NOMO-1 treated with dmso at 0.1 percent for 144 hours (cell line): Measurements from ENCODE around the gene AVP.

Source experiments
- DNase-seq: peaks from one replicate; lab custom pipeline; 2025; ENCODE audit not compliant: unreplicated experiment; lab: John Stamatoyannopoulos, UW

AVP gene

DNA sequence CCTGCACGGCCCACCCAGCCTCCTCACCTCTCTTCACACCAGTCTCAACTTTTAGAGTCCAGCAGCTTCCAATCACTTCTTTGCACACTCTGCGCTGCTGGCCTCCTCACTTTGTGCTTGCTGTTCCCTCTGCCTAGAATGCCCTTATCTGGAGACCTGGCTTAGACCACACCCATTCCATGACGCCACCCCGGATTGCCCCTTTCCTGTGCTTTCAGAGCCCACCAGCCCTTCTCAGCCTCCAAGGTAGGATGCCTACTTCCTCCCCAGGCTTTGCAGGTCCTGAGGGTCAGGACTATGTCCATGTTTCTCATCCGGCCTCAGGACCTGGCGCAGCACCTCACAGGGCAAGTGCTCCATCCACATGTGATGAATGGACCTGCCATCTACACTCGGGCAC is 27.0 kb upstream of the AVP start:
- no peak for DNase-seq

DNA sequence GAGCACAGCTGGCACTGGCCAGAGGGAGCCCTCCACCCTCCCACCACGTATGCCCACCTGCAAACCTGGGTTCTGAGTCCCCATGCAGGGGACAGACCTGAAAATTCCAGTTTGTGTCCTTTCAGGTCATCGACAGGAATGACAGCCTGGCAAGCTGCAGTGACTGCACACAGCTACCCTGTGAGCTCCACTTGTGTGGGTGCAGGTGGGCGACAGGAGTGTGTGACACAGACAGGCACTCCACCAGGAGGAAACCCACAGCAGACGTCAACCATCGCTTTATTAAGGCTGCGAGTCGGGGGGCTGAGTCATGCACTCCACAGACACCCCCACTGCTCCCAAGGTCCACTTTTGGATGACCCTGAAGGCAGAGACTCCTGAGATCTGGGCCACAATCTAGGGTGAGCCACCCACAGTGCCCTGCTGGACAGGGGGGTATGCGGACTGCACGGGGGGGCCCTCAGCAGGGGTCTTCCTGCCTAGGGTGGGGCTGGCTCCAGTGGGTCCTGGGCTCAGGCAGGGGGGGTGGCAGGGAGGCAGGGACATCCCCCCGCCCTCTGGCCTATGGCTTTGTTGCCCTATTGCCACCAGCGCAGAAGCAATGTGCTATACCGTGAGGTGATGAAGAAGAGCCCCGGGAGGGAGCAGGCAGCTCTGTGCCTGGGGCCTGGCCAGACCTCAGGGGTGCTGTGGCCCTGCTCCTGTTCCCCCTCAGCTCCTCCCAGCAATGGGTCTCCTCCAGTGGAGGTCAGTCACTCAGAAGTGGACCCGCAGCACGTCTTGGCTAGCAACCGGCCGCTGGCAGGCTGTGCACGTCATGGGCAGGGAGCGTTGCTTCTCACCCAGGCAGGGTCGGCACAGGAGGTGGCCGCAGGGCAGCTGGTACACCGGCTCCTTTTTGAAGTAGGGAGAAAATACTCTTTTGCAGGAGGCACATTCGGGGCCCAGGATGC is 25.1 kb upstream of the AVP start:
- DNase-seq, result no peak

DNA sequence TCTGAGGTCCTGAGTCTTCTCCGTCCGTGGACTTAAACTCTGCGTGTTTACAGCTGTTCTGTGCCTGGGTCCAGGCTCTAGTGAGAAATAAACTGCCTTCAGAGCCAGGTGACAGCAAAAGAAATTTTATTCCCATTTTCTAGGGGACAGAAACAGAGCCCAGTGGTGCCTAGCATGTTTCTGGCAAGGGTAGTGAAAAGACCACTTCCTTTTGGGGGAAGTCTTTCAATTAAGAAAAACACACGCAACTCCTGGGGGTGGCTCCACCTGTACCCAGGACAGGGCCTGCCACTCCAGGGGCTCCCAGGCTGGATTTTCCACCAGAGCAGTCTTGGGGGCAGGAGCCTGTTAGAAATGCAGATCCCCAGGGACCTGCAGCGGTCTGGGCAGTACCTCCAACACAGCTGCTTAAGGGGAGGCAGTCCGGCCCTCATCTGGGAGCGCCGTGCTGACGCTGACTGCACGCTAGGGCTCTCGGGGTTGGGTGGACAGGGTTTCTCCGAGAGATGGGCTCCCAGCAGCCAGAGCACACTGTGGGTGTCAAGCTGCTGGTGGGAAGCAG is 23.0 kb upstream of the AVP start:
- DNase-seq, result no peak

DNA sequence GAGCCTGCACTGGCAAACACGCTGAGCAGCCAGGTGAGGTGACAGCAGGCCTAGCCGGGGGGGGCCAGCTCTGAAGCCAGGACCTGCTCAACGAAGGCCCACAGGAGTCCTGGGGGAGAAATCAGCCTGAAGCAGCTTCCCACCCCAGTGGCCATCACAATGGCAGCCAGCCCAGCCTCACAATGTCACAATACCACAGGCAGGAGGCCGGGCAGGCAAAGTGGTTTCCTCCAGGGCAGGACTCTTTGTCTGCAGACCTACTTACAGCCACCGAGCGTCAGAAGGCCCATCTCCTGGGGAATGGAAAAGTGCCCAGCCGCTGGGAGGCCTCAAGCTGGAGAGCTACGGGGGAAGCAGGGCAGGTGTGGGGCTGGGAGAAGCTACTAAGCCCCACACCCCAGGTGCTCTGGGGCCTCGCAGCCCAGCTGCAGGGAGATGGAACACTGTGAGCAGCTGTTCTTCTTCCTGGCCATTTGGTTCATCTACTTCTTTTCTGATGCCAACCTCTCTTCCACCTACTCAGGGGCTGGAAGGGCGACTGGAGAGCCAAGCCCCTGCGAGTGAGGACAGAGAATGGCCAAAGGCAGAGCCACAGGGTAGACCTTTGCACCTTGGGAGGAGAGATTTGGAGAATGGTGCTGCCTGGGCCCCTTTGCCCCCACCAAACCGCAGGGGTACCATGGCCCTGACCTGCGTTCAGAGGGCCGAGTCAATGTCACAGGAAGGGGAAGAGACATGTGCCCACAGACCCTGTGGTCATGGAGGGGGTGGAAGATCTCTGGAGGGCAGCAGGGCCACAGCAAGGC is 22.3 kb upstream of the AVP start:
- no peak for DNase-seq

DNA sequence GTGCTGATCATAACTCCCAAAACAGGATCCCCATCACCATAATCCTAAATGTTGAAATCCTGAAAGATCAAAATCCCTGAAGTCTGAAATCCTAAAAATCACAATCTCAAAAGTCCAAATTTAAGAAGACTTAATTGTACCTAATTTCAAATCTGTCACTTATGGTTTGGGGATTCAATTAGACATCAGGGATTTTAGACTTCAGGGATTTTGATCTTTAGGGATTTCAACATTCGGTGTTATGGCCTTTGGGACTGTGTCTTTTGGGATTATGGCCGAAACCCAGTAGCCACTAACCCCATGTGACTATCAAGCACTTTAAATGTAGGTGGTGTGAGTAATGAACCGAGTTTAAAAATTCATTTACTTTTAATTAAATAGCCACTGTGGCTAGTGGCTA is 21.7 kb upstream of the AVP start:
- no peak for DNase-seq

DNA sequence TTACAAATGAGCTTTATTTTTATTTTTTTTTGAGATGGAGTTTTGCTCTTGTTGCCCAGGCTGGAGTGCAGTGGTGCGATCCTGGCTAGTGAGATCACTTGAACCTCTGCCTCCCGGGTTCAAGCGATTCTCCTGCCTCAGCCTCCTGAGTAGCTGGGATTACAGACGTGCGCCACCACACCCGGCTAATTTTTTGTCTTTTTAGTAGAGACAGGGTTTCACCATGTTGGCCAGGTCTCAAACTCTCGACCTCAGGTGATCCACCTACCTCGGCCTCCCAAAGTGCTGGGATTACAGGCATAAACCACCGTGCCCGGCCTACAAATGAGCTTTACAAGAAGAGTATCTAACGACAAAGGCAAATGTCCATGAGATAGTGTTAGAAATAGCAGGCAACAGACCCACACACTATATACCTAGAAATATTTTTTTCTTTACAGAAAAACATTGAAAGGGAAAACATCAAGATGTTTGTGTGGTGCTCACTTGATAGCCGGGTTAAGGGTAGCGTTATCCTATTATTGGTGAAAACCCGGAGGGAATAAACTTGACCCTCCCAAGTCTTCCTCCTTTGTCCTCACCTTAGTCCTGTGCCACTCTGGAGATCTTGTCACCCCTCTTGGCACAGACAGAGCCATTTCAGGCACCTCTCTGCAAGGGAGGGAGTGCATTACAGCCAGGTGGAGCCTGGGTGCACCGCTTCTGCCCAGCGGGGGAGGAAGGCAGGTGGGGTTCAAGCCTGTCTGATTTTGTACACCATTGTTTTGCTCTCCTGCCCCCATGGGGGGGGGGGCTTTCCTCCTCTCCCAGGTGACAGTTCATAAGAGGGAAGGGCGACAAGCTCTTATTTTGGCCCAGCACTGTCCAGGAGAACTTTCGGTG is 21.0 kb upstream of the AVP start:
- no peak for DNase-seq

DNA sequence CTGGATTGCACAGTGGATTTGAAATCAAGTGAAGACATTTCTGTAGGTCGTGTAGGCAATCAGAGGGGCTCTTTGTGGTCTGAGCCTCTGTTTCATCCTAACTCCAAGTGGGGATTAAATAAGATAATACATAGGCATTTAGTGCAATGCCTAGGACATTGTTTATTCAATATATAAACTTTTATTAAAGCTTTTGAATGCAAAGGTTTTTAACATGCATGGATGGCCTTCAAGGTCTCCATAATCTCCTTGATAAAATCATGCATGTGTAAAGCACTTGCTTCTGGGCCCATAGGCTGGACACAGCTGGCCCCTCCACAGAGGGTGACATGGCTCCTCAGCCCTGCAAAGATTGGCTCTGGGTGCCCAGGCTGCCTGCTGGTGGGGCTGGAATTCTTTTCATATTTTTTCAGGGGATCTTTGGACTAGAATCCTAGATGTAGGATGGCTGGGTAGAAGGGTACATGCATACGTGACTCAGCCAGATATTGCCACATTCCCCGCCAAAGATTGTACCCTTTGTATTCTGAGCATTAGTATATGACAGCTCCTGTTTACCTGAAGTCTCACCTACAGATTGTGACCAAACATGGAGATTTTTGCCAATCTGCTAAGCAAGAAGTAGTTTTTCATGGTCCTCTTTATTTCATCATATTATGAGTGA is 19.0 kb upstream of the AVP start:
- DNase-seq, result no peak

DNA sequence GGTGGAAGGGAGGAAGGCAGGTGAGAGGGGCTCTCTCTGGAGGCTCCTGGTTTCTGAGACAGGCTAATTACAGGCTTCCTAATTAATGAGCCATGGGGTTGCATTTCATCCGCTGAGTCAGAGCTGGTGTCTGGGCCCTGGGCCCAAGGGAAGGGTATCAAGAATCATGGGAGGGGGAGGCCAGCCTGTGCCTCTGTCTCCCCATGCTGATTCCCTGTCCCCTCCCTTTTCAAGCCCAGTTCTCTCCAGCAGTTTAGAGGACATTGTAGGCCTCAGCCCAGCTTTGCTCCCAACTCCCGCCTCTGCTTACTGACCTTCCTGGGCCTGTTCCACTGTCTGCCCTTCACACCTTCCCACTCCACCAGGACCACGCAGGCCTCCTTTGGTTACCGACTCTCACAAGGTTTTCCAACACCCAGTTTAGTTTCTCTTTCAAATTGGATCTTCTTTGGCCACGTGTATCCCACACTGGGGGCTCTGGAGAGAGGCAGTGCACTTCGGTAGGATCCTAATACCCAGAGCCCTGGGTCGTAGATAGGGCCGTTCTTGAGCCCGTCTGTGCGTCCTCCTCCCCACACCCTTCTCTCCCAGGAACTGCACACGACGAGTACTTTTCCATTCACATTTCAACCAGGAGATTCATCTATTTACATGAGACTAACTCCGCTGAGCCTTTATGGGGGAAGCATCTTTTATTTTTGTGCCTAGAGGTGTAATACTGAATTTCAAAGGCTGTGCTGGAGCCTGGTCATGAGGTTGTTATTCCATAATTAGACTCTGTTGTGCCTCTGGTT is 18.2 kb upstream of the AVP start:
- DNase-seq, result no peak

DNA sequence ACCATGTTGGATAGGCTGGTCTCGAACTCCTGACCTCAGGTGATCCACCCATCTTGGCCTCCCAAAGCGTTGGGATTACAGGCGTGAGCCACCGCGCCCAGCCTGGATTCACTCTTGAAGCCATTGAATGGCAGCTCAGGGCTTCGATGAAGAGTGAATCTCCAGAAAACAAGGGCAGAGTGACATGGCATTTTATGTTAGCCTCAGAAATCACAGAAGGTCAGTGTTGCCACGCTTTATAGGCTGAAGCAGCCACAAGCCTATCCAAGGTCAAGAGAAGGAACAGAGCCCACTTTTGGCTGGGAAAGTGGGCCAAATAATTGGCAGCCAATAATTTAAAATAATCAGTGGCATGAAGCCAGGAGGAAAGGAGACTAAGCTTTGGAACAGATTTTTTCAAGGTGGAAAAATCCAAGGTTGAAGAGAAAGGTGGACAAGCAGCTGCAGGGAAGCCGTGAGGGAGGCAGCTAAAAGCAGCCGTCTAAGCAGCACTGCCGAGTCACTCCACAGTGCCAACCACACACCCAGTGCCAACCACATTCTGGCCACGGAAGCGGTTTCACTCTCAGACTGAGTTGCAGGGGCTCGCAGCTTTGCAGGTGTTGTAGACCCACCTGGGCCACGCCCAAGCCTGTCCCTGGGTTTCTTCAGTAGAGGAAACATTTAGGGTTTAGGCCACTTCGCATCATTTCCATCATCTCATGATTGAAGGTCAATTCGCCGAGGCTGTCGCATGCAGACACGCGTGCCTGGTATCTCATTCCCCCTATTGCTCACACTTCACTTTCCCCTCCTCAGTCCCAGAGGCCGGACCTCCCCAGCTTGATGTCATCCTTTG is 17.4 kb upstream of the AVP start:
- no peak for DNase-seq

DNA sequence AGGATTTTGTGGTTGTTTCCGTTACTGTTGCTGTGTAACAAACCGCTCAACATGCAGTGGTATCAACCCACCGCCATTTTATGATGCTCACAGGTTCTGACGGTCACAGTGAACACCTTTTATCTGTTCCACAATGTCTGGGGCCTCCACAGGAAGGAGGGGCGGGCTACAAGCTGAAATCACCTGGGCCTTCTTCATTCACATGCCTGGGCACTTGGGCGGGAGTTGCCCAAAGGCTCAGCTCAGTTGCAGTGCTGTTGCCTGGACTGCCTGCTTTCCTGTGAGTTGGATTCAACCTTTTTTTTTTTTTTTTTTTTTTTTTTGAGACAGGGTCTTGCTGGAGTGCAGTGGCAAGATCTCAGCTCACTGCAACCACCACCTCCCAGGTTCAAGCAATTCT is 16.7 kb upstream of the AVP start:
- no peak for DNase-seq

DNA sequence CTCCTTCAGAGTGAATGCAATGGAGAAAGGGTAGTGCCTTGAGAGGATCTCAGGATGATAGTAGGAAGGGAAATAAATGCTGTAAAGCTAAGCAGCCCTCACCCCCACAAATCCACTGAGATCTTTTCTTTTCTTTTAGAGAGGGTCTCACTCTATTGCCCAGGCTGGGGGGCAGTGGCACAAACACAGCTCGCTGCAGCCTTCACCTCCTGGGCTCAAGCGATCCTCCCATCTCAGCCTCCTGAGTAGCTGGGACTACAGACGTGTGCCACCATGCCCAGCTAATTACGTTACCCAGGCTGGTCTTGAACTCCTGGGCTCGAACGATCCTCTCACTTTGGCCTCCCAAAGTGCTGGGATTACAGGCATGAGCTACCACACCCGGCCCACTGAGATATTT is 16.0 kb upstream of the AVP start:
- no peak for DNase-seq

DNA sequence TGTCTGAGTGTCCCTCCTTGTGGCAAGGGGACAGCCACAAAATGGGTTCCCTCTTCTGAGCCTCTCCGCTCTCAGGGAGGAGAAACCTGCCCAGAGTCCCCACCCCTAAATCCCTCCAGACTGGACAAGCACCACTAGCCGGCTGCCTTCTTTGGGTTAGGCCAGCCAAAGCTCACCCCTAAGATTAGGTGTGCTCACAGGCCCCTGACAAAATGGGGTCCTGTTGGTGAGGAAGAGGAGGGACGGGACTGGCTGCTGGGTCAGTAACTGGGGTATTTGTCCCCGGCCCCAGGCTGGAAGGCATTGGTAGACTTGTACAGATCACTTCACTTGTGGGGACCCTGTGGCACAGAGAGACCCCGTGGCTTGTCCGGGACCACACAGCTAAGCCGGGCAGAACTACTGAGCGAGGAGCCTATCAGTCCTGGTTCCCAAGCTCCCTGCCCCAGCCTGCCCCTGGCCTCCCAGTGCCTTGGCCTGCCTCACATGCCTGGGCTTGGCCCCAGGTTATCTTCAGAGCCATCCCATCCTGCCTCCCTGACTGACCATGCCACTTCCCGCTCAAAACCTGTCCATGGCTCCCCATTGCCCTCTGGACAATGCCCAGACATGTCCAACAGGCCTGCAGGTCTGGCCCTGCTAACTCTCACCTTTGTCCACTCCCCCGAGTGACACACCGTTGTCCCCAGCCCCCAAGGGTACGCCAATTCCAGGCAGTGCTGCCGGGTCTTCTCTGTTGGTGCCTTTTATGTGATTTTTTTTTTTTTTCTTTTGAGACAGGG is 10.5 kb upstream of the AVP start:
- DNase-seq, result no peak

DNA sequence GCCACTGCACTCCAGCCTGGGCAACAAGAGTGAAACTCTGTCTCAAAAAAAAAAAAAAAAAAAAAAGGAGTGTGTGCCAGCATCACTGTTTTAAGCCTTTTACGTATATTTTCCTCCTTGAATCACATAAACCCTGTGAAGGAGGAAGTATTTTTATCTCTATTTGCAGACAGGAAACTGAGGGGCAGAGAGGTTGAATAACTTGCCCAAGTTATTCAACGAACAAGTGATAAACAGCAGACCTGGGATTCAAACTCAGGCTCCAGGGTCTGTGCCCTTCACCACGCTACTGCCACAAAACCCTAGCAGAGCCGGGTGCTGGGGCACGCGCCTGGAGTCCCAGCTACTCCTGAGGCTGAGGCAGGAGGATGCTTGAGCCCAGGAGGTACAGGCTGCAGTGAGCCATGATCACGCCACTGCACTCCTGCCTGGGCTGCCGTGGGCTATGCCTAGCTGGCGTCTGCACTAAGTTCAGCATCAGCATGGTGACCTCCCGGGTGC is 9.4 kb upstream of the AVP start:
- no peak for DNase-seq

DNA sequence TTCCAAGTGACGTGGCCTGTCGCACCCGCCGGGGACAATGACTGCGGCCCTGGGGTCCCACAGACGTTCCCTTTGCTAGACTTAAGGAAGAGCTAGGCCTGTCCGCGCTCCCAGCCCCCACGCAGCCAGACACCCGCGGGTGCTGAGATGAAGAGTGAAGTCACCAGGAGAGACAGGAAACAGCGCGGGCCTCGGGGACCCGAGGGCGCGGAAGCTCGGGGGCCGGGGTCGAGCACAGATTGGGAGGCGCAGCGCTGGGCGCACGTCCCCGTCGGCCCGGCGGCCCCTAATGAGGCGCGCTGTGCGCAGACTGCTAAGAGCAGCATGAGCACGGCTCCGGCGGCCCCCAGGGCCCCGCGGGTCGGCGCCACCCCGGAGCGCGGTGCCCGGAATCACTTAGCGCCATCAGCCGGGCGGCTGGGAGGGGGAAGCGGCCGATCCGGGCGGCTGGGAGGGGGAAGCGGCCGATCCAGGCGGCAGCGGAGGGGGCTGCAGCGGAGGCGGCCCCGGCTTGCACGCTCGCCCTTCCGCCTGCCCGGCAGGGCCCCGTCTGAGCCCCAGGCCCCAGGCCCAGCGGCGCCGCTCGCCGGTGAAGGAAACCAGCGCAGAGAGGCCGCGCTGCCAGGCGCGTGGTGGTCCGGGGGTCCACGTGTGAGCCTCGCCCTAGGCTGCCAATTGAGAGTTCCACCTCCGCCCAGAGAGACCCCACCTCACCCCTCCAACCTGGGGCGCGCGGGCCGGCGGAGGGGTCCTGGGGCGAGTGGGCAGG is 8.3 kb upstream of the AVP start:
- DNase-seq, result no peak

DNA sequence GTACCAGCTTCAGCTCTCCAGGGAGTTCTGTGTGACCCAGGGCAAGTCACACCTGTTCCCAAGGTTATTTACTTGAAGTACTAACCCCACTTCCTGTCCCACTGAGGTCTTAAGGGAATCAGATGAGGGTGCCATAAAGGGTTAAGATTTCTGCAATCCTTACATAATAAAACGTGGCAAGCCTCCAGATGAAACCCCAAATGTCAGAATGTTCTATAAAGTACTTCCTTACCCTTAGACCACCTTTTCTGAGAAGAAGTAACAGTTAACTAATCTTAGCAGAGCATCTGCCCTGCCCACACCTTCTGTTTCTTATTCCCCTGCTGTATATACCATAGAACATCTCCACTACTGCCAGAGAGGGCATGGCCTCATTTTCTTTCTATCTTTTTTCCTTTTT is 6.0 kb upstream of the AVP start:
- no peak for DNase-seq

DNA sequence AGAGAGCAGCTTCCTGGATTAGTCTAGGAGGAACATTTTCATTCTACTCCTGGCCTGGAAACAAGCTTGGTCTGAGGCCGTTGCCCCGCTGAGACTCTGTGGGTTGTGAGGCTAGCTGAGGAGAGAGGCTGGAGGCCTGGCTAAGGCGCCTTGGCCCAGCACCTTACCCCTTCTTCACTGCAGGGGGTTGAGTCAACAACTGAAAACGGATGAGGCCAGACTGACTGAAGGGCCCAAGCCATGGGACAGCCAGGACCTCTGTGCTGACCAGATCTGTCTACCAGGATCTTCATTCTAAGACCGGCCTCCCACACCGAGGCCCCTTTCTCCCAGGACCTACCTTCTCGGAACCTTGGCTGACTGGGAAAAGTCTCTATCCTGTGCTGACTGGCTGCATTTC is 3.5 kb upstream of the AVP start:
- no peak for DNase-seq

DNA sequence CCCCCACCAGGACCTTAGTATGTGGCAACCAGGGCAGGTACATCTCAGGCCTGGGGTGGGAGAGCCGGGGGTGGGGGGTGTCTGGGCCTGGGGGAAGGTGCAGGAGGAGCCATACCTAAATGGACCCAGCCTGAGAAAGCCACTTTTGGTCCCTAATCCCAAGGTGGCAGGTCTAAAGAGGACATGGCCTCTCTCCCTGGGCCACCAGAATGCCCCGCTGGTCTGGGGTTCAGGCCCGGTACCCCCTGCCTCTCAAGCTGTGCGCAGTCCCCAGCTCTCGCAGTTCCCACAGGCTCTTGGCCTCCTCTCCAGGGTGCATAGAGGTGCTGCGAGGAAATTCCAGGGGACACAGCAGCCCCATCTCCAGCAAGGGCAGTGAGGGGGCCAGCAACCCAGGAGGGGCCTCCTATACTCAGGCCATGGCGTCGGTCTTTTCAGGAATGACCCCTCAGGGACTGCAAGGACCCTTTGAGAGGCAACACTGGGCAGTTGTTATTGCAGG is 1.1 kb upstream of the AVP start:
- no peak for DNase-seq
